HuH-7.5 (cell line): ENCODE data around the gene ABCA4.

ENCODE experiments used
- DNase-seq: peaks from one replicate; pipeline ENCODE4 v3.0.0; 2011; ENCODE audit warnings: low spot score

ABCA4 gene

DNA sequence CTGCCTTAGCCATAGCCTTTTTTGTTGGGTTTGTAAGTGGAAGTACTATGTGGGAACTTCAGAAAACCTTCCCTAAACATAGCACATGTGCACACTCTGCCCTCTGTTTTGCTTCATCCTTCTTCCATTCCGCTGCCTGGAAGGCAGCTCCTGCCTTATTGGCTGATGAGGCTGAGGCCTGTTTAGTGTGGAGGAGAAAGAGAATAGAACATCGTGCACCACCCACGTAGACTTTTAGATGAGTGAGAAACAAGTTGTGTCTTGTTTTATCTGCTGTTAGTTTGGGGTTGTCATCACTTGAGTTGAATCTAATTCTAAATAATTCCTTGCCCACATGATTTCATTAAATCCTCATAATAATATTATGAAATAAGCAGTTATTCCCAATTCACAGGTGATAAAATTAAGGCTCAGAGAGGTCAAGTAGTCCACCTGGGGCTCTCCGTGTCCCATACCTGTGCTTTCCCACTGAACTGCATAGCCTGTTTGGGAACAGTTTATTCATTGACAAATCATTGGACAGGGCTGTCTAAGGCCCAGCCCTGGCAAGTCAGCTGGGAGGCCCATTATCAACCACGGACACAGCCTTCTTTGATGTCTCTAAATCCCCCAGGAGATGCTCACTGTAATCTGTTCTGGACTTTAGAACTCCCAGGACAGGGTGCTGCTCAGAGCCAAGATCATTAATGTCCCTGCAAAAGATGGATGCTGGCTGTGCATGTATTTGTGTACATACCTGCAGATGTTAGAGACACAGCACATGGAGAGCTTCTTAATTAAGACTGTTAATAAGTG, 93.0 kb downstream of the ABCA4 start:
- no peak for DNase-seq

DNA sequence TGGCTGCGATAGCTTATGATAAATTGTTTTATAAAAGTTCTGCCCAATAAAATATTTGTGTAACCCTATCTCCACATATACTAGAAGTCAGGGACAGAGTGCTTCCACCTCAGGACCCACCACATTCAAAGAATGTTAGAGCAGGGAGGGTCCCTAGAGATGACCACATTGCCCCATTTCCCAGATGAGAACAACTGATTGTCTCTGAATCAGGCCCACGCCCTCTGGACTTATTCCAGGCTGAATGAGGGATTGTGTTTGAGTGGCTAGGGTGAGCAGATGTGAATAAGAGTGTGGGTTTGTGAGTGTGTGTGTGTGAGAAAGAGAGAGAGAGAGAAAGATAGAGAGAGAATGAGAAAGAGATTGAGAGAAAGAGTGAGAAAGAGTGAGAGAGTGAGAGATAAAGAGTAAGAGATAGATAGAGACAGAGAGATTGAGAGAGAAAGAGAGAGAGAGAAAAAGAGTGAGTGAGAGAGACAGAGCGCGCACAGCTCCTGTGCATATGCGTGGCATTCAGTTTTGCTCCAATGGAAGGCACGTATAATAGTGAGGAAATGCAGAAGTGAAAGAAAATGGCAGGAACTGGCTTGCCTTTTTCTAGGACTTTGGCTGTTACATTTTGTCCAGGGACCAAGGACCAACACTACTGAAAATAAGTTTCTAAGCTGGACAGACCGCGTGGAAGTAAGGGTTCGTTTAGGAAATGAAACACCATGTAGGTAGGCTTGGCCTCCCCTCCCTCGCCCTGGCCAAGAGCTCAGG, 94.1 kb downstream of the ABCA4 start:
- DNase-seq, result no peak

DNA sequence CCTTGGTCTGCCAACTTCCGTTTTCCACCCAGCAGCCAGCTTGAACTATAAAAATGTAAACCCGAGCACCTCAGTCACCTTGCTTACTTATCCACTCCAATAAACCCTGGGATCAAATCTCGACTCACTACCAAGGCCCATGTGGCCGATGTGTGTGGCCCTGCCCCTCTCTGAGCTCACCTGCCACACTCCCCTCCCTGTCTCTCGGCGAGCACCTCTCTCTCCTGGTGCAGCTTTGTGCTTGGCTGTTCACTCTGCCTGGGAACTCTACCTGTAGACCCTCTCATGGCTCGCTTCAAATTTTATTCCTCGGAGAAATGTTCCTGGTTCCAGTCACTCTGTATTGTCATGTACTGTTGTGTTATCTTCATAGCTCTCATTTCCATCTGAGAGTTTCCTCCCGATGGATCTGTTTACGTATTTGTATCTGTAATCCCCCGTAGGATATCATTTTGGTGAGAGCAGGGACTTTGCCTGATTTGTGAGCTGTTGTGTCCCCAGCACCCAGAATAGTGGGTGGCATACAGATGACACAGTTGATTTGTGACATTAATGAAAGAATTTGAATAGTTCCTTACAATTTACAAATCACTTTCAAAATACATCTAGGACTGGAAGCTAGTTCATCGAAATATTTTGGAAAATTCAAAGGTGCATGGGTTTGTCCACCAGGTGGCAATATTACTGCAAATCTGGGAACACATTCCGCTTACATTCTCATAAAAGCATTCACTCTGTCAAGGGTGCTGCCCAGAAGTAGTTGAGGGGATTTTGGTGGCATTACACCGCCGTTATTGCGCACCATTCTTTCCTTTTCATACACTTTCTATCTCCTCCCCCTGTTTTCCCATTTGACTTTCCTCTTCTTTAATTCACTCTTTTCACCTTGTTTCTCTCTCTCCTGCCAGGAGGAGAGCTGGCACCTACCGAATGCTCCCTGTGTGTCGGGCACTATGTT, 95.3 kb downstream of the ABCA4 start:
- DNase-seq, result peak; percentile 55

- DNase-seq, result no peak
Observed at GRCh38 chr1:94024104-94024792, 96.7 kb downstream of the ABCA4 start.

DNA sequence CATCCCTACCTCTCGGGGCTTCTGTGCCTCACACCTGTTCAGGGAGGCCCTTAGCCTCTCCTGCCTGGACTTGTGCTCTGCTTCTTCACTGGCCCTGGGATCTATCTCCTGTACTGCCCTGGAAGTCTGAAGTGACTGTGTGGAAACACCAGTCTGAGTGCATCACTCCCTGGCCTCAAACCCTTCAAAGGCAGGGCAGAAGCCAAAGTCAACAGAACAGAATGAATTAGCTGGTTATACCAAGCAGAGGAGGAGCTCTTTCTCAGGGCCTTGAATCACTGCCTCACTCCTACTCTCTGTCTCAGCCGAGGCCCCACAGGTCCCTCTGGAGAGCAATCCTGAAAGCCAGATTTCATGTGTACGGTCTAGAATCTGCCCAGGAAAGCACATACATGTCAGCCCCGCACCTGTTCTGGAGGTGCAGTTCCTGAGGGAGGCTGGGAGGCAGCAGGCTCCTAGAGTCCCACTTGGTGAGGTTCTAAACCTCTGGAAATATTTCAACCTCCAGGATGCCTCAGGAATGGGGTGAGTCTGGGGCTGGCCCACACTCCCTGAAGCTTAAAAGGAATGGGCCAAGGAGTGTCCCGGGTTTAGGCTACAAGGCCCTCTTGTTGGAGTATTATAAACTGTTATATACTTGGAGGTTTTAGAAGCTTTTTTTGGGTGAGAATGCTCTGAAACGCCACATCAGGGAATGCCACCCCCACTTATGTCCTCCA, 98.3 kb downstream of the ABCA4 start:
- no peak for DNase-seq

GRCh38 chr1:94020764-94021579, 100.0 kb downstream of the ABCA4 start:
- no peak for DNase-seq

DNA sequence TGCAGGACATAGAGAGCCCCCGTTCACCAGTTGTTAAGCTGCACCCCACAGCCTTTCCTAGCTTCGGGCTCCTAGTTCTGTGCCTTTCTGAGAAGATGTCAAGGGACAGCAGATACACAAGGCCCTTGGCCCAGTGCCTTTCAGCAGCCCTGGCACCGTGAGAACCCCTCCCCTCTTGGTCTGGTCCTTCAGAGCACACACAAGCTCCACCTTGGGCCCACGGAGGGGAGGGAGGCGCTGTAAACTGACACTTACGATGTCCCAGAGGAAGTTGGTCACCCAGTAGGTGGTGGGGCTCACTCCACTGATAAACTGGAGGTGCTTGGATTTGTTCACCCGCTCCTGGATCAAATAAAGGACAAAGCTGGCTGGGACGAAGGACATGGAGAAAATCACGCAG, 101.6 kb downstream of the ABCA4 start:
- no peak for DNase-seq

DNA sequence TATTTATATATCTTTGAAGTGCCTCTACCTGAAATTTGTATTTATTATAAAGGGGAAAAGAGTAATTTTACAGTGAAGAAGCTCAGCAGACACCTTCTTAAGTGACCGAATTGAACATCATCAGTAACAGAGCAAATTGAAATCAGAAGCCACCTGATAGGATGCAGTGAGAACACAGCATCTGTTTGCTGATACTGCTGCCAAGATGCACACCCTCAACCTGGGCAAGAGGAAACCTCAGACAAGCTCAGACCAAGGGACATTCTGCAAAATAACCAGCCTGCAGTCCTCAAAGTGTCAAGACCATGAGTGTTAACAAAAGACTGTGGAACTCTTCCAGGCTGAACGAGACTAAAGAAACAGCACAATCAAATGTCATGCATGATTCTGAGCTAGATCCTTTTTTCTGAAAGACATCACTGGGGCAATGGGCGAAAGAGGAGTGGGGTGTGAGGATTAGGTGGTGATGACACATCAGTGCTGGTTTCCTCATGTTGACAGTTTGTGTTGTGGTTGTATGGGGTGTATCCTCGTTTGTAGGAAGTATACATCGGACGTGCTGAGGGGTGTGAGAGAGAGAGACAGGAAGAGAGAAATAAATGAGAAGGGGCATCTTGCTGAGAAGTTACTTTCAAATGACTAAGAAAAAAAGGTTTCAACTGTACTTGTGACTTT, 103.7 kb downstream of the ABCA4 start:
- DNase-seq, result no peak

- no peak for DNase-seq
Observed at GRCh38 chr1:94015489-94015817, 105.5 kb downstream of the ABCA4 start.

- no peak for DNase-seq
Observed at GRCh38 chr1:94014635-94015488, 106.1 kb downstream of the ABCA4 start.

DNA sequence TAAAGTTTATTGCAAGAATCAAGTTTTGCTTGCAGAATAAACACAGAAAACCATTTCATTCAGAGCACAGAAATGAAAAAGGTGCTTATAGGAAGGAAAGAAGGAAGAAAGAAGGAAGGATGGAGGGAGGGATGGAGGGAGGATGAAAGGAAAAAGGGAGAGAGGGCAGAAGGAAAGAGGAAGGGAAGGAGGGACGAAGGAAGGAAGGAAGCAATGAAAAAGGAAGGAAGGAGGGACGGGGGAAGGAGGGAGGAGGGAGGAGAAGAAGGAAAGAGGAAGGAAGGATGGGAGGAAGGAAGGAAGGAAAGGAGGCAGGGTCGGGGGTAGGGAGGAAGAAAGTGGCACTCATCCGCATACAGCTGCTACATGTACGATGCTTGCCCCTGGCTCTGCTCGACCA, 106.9 kb downstream of the ABCA4 start:
- no peak for DNase-seq

DNA sequence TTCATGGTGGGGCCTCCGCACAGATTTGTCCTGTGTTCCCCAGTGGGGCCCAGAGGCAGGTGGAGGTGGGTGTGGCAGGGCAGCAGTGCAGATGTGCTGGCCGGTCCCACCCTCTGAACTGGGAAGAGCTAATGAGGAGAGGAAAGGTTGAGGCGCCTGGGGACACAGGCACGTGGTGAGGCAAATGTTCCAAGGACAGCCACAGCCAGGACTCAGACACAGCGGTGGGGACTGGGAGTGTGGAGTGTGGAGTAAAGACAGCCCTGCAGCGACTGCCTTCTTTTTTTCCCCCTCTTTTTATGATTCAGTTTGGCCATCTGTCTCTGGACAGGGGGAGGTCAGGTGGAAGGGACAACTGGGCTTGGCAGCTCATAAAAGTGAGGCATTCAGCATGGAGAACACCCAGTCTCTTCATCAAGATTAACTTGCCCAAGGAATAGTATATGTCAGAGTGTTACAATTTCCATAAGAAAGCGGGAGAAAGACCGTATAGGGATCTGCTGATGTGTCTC, 107.5 kb downstream of the ABCA4 start:
- no peak for DNase-seq

- no peak for DNase-seq
Observed at GRCh38 chr1:94012708-94013366, 108.1 kb downstream of the ABCA4 start.

DNA sequence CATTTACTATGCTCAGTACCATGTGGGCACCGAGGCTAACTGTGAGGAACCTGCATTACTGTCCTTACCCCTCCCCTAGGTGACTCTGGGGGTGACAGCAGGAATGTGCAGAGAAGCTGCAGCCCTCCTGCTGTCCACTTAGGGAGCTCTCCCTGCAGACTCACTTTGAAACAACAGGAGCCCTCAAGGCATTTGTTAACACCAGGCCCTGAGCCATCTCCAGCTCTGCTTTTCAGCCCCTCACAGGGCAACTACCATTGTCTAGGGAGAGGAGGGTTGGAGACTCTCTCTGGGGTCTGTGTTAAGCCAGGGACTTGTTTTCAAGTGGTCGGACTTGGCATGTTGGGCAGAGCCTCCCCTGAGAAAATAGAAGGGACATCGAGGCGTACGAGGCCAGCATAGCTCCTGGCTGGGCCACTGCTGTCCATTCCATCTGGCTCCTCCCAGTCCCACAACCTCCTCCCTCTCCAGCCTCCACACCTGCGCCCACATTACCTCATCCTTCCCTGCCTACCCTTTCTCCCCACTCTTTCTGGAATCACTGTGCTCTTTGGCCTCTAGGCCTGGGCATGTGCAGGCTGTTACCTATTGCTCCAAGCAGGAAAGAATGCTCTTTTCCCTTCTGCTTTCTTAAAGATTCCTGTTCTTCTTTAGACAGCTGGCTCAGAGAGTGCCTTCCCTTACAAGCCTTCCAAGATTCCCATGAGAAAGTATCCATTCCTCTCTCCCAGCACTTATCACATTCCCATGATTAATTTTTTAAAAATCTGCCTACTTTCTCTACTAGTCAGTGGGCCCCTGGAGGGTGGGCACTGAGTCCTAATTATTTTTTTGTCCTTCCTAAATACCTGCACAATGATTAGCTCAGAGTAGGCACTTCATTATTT, 109.0 kb downstream of the ABCA4 start:
- DNase-seq, result no peak

- no peak for DNase-seq
Observed at GRCh38 chr1:94011129-94011528, 109.8 kb downstream of the ABCA4 start.

DNA sequence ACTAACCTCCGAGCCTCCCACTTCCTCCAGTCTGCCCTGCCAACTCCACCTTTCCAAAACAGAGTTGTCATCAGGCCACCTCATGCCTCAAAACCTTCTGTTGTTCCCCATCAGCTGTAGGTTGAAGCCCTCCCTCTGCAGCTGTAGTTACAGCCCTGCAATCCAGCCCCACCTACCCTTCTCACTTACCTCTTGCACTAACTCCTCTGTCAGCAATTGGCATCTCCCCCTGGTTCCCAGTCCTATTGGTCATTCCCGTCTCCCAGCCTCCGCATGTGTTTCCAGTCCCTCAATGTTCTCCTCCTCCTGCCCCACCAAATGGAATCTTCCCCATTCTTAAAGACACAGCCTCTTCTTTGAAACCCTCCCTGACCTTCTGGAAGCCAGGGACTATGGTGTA, 111.6 kb downstream of the ABCA4 start:
- DNase-seq, result no peak

- DNase-seq, result no peak
Observed at GRCh38 chr1:94006604-94007003, 114.3 kb downstream of the ABCA4 start.
